ENCODE measurements around the gene EIF2AK3. TPM values are rescaled to one million over a fixed set of nuclear protein-coding genes. Genes with fewer than 3 reads are reported as not detected.

EIF2AK3 gene
- total RNA-seq, 3 donors from 2014 or later = 18.1 to 39.1 (median 34.4) TPM

DNA sequence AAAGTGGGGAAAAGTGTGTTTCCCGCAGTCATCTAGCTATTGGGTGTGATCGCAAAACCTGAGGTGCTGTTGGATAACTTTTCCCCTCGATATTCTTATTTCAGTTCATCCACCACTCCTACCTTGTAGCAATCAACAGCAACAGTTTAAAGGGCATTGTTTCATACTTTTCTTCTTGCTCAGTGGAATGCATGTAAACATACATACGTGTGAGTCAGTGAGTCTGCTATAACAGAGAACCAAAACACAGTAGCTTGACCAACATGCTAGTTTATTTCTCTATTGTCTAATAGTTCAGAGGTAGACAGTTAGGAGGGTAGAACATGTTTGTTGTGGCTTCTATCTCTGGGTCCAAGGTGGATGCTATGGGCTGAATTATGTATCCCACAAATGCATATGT is 97.2 kb downstream of the EIF2AK3 start:
- intact Hi-C loops (cut with DNase I; ENCODE audit: low total_unique reads) = no loop called here

DNA sequence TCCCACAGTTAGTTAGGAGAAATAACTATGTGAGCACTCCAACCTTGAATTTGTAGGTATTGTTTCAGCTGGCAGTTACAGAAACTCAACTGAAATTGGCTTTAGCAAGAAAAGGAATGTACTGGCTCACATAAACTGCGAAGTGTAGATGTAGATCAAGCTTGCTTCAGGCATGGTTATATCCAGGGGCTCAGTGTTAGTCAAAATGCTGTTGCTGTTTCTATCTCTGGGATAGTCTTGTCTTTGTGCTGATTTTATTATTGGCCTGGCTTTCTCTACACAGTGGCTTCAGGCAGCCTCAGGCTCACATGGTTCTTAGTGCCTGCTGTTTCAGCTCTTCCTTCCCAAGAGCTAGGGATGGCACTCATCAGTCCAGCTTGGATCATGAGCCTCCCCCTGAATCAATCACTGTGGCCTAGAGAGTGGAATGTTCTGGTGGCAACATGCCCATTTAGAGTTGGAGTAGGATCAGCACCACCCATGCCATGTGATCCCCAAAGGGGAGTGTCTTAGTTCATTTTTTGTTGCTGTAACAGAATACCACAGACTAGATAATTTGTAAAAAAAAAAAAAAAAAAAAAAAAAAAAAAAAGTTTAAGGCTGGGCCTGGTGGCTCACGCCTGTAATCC is 105.7 kb downstream of the EIF2AK3 start:
- intact Hi-C loops (cut with DNase I; ENCODE audit: low total_unique reads) = no loop called here
- DNase-seq (ENCODE audit: low spot score in 2 of 2) = no peak
- Histone ChIP-seq H3K36me3 (no peaks in the 10 kb centered on the region), H3K9me3 (no peaks in the 10 kb centered on the region), H3K4me1 (no peaks in the 10 kb centered on the region), H3K4me3 (no peak overlapping the region), H3K27ac (no peak overlapping the region), H3K27me3 (no peaks in the 10 kb centered on the region)
- TF ChIP-seq POLR2A (IDR thresholded peaks at IDR 0.05) (no peak), POLR2AphosphoS5 (IDR thresholded peaks at IDR 0.05) (no peak)
- TF ChIP-seq, protein P1, sequence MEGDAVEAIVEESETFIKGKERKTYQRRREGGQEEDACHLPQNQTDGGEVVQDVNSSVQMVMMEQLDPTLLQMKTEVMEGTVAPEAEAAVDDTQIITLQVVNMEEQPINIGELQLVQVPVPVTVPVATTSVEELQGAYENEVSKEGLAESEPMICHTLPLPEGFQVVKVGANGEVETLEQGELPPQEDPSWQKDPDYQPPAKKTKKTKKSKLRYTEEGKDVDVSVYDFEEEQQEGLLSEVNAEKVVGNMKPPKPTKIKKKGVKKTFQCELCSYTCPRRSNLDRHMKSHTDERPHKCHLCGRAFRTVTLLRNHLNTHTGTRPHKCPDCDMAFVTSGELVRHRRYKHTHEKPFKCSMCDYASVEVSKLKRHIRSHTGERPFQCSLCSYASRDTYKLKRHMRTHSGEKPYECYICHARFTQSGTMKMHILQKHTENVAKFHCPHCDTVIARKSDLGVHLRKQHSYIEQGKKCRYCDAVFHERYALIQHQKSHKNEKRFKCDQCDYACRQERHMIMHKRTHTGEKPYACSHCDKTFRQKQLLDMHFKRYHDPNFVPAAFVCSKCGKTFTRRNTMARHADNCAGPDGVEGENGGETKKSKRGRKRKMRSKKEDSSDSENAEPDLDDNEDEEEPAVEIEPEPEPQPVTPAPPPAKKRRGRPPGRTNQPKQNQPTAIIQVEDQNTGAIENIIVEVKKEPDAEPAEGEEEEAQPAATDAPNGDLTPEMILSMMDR (IDR thresholded peaks at IDR 0.05) = no peak

More for the DNA sequence above, 97.2 kb downstream of the EIF2AK3 start:
- Histone ChIP-seq H3K36me3 (no peaks in the 10 kb centered on the region), H3K4me3 (no peak overlapping the region), H3K9me3 (no peaks in the 10 kb centered on the region), H3K27me3 (no peaks in the 10 kb centered on the region), H3K27ac (no peak overlapping the region), H3K4me1 (no peaks in the 10 kb centered on the region)
- no peak for DNase-seq (ENCODE audit: low spot score in 2 of 2)
- no peak for TF ChIP-seq POLR2A (IDR thresholded peaks at IDR 0.05)
- no peak for TF ChIP-seq POLR2AphosphoS5 (IDR thresholded peaks at IDR 0.05)
- TF ChIP-seq, protein P1 (IDR thresholded peaks at IDR 0.05) = no peak

DNA sequence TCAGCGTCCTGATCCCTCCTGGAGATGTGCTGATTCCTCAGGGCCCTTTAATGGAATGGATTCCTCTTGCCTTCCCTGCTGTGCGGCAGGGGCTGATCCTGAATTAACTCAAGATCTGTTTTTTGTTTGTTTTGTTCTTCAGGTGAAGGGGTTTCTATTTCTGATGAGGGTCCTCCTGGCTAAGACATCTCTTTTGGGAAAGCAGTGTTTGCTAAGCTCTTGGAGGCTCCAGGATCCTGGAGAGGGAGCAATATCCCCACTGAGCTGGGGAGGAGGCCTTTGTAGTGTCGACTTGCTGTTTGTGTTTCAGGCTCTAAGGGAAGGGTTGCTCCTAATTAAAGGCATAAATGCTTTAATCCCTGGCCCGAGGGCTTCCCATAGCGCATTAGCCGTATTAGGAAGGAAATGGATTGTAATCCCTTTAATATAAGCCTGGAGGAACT is 109.5 kb downstream of the EIF2AK3 start:
- Histone ChIP-seq H3K9me3 (peaks cover 0 to 5% of the 10 kb centered on the region in 2 donors), H3K4me3 (no peak overlapping the region), H3K36me3 (no peaks in the 10 kb centered on the region), H3K27ac (no peak overlapping the region), H3K4me1 (no peaks in the 10 kb centered on the region), H3K27me3 (no peaks in the 10 kb centered on the region)
- TF ChIP-seq POLR2A (IDR thresholded peaks at IDR 0.05) (no peak), POLR2AphosphoS5 (IDR thresholded peaks at IDR 0.05) (no peak)
- TF ChIP-seq, protein P1 (IDR thresholded peaks at IDR 0.05) = no peak
- no peak for DNase-seq (ENCODE audit: low spot score in 2 of 2)
- intact Hi-C loops (cut with DNase I; ENCODE audit: low total_unique reads) = no loop called here

Other genes starting within 250 kb of the EIF2AK3 start
- gene FOXI3, start 174.8 kb downstream of the EIF2AK3 start, total RNA-seq = not detected
- gene RPIA, start 64.2 kb upstream of the EIF2AK3 start, total RNA-seq = 10 to 100 TPM in 2 of 3 donors, 1 to 10 TPM in 1; 9.9 to 15.4 (median 10.4) TPM